ENCODE results near the gene ZNF358. TPM values are rescaled to one million over a fixed set of nuclear protein-coding genes. Genes with fewer than 3 reads are reported as not detected.
A peak's percentile ranks its signal among the peaks of the same experiment; 100 is the strongest.

Gene ZNF358
- total and polyA plus RNA-seq, 2 donors: 7.1 to 23.5 TPM

- H3K9me3 ChIP-seq (ENCODE audit: control insufficient read depth in 2 of 2, insufficient read depth in 1 of 2, low read length in 1 of 2): peaks cover 1 to 12% of the 10 kb centered on the region in 2 donors
- no peak overlapping the region for H3K4me3 ChIP-seq (ENCODE audit: low read length in 2 of 2)
- DNase-seq (ENCODE audit: low read depth in 6 of 9, low spot score in 9 of 9): no peak
- peaks cover 9 to 13% of the 10 kb centered on the region in 2 donors for H3K4me1 ChIP-seq (ENCODE audit: control insufficient read depth in 2 of 2, insufficient read depth in 2 of 2, low read length in 2 of 2)
- H3K27me3 ChIP-seq (ENCODE audit: control insufficient read depth in 2 of 2, insufficient read depth in 1 of 2, low read length in 1 of 2): peaks cover 13 to 73% of the 10 kb centered on the region in 2 donors
- no peak overlapping the region for H3K27ac ChIP-seq (ENCODE audit: low read depth in 1 of 2, low read length in 1 of 2)
- no peaks in the 10 kb centered on the region for H3K36me3 ChIP-seq (ENCODE audit: control insufficient read depth in 2 of 2, insufficient read depth in 2 of 2, low read length in 1 of 2)
- WGBS: 82% methylated on average over 2 of the region's 2 CpGs
These were observed 13.4 kb upstream of the ZNF358 start for GRCh38 chr19:7502552-7502951.

DNA sequence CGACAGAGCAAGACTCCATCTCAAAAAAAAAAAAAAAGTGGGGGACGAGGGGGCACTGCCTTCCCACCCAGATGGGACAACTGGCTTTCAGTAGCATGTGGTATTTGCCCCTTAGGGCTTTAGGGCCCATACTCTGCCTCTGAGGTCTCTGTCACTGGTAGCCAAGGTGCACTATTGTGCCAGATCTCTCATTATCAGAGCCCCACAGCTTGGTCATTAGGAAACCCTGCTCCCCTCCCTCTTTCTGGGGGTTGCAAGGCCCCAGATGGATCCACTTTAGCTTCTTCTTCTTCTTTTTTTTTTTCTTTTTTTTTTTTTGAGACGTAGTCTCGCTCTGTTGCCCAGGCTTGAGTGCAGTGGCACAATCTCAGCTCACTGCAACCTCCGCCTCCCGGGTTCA lies 11.2 kb upstream of the ZNF358 start:
- no peak for DNase-seq (ENCODE audit: low read depth in 6 of 9, low spot score in 9 of 9)
- Histone ChIP-seq H3K9me3 (ENCODE audit: control insufficient read depth in 2 of 2, insufficient read depth in 1 of 2, low read length in 1 of 2) (peaks cover 1 to 12% of the 10 kb centered on the region in 2 donors), H3K4me3 (ENCODE audit: low read length in 2 of 2) (no peak overlapping the region), H3K4me1 (ENCODE audit: control insufficient read depth in 2 of 2, insufficient read depth in 2 of 2, low read length in 2 of 2) (peaks cover 9 to 13% of the 10 kb centered on the region in 2 donors), H3K27me3 (ENCODE audit: control insufficient read depth in 2 of 2, insufficient read depth in 1 of 2, low read length in 1 of 2) (peaks cover 13 to 72% of the 10 kb centered on the region in 2 donors), H3K27ac (ENCODE audit: low read depth in 1 of 2, low read length in 1 of 2) (no peak overlapping the region), H3K36me3 (ENCODE audit: control insufficient read depth in 2 of 2, insufficient read depth in 2 of 2, low read length in 1 of 2) (no peaks in the 10 kb centered on the region)
- WGBS: 88% methylated on average over 6 of the region's 6 CpGs

DNA sequence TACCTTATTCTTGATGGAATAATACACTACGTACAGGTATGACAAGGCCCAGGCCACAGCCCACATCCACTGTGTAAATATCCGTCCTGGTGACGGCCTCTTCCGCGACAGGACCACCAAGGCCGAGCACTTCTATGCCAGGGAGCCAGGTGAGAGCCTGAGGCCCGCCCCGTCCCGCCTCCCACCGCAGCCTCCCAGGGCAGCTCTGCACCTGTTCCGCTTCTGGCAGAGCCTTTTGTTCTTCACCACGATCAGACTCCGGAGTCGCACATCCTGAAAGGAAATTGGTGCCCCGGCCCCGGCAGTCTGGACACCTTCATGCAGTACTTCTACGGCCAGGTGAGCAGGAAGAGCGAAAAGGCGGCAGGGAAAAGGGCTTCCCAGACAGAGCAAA lies 10.6 kb upstream of the ZNF358 start:
- no peaks in the 10 kb centered on the region for H3K36me3 ChIP-seq (ENCODE audit: control insufficient read depth in 2 of 2, insufficient read depth in 2 of 2, low read length in 1 of 2)
- peaks cover 13 to 66% of the 10 kb centered on the region in 2 donors for H3K27me3 ChIP-seq (ENCODE audit: control insufficient read depth in 2 of 2, insufficient read depth in 1 of 2, low read length in 1 of 2)
- 20% methylated on average over 19 of the region's 19 CpGs for WGBS
- H3K4me3 ChIP-seq (ENCODE audit: low read length in 2 of 2): no peak overlapping the region
- H3K27ac ChIP-seq (ENCODE audit: low read depth in 1 of 2, low read length in 1 of 2): no peak overlapping the region
- peaks cover 1 to 12% of the 10 kb centered on the region in 2 donors for H3K9me3 ChIP-seq (ENCODE audit: control insufficient read depth in 2 of 2, insufficient read depth in 1 of 2, low read length in 1 of 2)
- peaks cover 9 to 13% of the 10 kb centered on the region in 2 donors for H3K4me1 ChIP-seq (ENCODE audit: control insufficient read depth in 2 of 2, insufficient read depth in 2 of 2, low read length in 2 of 2)
- no peak for DNase-seq (ENCODE audit: low read depth in 6 of 9, low spot score in 9 of 9)

- peaks cover 10 to 60% of the 10 kb centered on the region in 2 donors for H3K27me3 ChIP-seq (ENCODE audit: control insufficient read depth in 2 of 2, insufficient read depth in 1 of 2, low read length in 1 of 2)
- DNase-seq (ENCODE audit: low read depth in 6 of 9, low spot score in 9 of 9): no peak
- H3K27ac ChIP-seq (ENCODE audit: low read depth in 1 of 2, low read length in 1 of 2): no peak overlapping the region
These were observed 10.1 kb upstream of the ZNF358 start for GRCh38 chr19:7505682-7506384.

DNA sequence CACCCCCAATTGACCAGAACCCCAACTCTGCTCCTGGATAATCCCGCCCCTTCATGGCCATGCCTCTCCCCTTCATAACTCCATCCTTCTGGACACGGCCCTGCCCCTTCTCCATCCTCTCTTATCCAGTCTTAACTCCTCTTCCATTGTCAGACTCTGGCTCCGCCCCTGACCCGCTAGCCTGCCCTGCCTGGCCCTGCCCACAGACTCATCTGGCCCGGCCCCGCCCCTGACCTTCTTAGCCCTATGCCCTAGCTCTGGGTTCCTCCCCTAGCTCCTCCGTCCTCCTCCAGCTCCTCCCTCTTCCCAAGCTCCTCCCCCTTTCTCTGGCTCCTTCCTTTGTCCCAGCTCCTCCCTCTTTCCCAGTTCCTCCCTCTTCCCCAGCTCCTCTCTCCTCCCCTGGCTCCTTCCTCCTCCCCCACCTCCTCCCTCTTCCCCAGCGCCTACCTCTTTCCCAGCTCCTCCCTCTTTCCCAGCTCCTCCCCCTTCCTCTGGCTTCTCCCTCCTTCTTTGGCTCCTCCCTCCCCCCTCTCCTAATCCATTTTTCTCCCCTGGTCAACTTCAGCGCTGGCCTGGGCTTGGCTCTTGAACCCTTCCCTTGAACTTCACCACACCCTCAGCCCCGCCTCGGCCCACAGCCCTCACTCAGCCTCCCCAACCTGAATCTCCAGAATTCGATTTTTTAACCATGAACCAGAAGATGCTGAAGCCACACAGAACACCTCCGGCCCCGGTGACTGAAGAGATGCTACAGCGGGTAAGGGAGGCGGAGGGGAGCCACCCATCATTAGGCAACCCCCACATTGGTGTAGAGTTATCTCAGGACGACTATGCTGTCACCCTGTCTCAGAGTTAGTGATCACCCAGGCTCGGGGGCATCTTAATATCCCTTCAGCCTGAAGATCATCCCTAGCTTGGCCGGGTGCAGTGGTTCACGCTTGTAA lies 9.2 kb upstream of the ZNF358 start:
- H3K36me3 ChIP-seq (ENCODE audit: control insufficient read depth in 2 of 2, insufficient read depth in 2 of 2, low read length in 1 of 2): no peaks in the 10 kb centered on the region
- WGBS: 56% methylated on average over 20 of the region's 20 CpGs
- H3K27ac ChIP-seq (ENCODE audit: low read depth in 1 of 2, low read length in 1 of 2): no peak overlapping the region
- no peak overlapping the region for H3K4me3 ChIP-seq (ENCODE audit: low read length in 2 of 2)
- no peak for DNase-seq (ENCODE audit: low read depth in 6 of 9, low spot score in 9 of 9)
- H3K9me3 ChIP-seq (ENCODE audit: control insufficient read depth in 2 of 2, insufficient read depth in 1 of 2, low read length in 1 of 2): peaks cover 1 to 8% of the 10 kb centered on the region in 2 donors
- H3K4me1 ChIP-seq (ENCODE audit: control insufficient read depth in 2 of 2, insufficient read depth in 2 of 2, low read length in 2 of 2): peaks cover 7 to 10% of the 10 kb centered on the region in 2 donors
- peaks cover 4 to 52% of the 10 kb centered on the region in 2 donors for H3K27me3 ChIP-seq (ENCODE audit: control insufficient read depth in 2 of 2, insufficient read depth in 1 of 2, low read length in 1 of 2)

More at GRCh38 chr19:7505682-7506384, 10.1 kb upstream of the ZNF358 start:
- H3K9me3 ChIP-seq (ENCODE audit: control insufficient read depth in 2 of 2, insufficient read depth in 1 of 2, low read length in 1 of 2): peaks cover 1 to 12% of the 10 kb centered on the region in 2 donors
- H3K4me3 ChIP-seq (ENCODE audit: low read length in 2 of 2): no peak overlapping the region
- no peaks in the 10 kb centered on the region for H3K36me3 ChIP-seq (ENCODE audit: control insufficient read depth in 2 of 2, insufficient read depth in 2 of 2, low read length in 1 of 2)
- peaks cover 9 to 10% of the 10 kb centered on the region in 2 donors for H3K4me1 ChIP-seq (ENCODE audit: control insufficient read depth in 2 of 2, insufficient read depth in 2 of 2, low read length in 2 of 2)
- WGBS: 7% methylated on average over 33 of the region's 33 CpGs

DNA sequence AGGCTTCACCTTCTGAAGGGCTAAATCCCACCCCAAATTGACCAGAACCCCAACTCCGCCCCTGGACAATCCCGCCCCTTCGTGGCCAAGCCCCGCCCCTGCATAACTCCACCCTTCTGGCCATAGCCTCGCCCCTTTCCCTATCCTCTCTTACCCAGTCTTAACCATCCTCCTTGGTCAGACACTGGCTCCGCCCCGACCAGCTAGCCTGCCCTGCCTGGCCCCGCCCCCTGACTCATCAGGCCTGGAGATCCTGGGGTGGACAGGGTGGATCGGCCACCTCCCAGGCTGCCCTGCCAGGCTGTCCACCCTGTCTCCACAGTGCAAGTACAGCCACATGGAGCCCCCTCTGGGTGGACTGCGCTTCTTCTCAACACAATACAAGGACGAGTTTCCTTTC lies 8.0 kb upstream of the ZNF358 start:
- Histone ChIP-seq H3K9me3 (ENCODE audit: control insufficient read depth in 2 of 2, insufficient read depth in 1 of 2, low read length in 1 of 2) (peaks cover 0 to 8% of the 10 kb centered on the region in 2 donors), H3K27ac (ENCODE audit: low read depth in 1 of 2, low read length in 1 of 2) (no peak overlapping the region), H3K4me3 (ENCODE audit: low read length in 2 of 2) (no peak overlapping the region), H3K36me3 (ENCODE audit: control insufficient read depth in 2 of 2, insufficient read depth in 2 of 2, low read length in 1 of 2) (no peaks in the 10 kb centered on the region), H3K27me3 (ENCODE audit: control insufficient read depth in 2 of 2, insufficient read depth in 1 of 2, low read length in 1 of 2) (peaks cover 0 to 42% of the 10 kb centered on the region in 2 donors), H3K4me1 (ENCODE audit: control insufficient read depth in 2 of 2, insufficient read depth in 2 of 2, low read length in 2 of 2) (peaks cover 7 to 10% of the 10 kb centered on the region in 2 donors)
- no peak for DNase-seq (ENCODE audit: low read depth in 6 of 9, low spot score in 9 of 9)
- 61% methylated on average over 11 of the region's 11 CpGs for WGBS

GRCh38 chr19:7509625-7510024 lies 6.3 kb upstream of the ZNF358 start:
- peak in 1 of 9 donors; percentile 41 for DNase-seq (ENCODE audit: low read depth in 6 of 9, low spot score in 9 of 9)
- no peak overlapping the region for H3K4me3 ChIP-seq (ENCODE audit: low read length in 2 of 2)
- no peak overlapping the region for H3K27ac ChIP-seq (ENCODE audit: low read depth in 1 of 2, low read length in 1 of 2)
- H3K9me3 ChIP-seq (ENCODE audit: control insufficient read depth in 2 of 2, insufficient read depth in 1 of 2, low read length in 1 of 2): peaks cover 0 to 8% of the 10 kb centered on the region in 2 donors
- 45% methylated on average over 3 of the region's 3 CpGs for WGBS
- peaks cover 0 to 34% of the 10 kb centered on the region in 2 donors for H3K27me3 ChIP-seq (ENCODE audit: control insufficient read depth in 2 of 2, insufficient read depth in 1 of 2, low read length in 1 of 2)
- no peaks in the 10 kb centered on the region for H3K36me3 ChIP-seq (ENCODE audit: control insufficient read depth in 2 of 2, insufficient read depth in 2 of 2, low read length in 1 of 2)
- peaks cover 7 to 10% of the 10 kb centered on the region in 2 donors for H3K4me1 ChIP-seq (ENCODE audit: control insufficient read depth in 2 of 2, insufficient read depth in 2 of 2, low read length in 2 of 2)

GRCh38 chr19:7512400-7512851 lies 3.5 kb upstream of the ZNF358 start:
- 75% methylated on average over 6 of the region's 6 CpGs for WGBS
- Histone ChIP-seq H3K9me3 (ENCODE audit: control insufficient read depth in 2 of 2, insufficient read depth in 1 of 2, low read length in 1 of 2) (no peaks in the 10 kb centered on the region), H3K27me3 (ENCODE audit: control insufficient read depth in 2 of 2, insufficient read depth in 1 of 2, low read length in 1 of 2) (peaks cover 3 to 31% of the 10 kb centered on the region in 2 donors), H3K4me1 (ENCODE audit: control insufficient read depth in 2 of 2, insufficient read depth in 2 of 2, low read length in 2 of 2) (peaks cover 7 to 11% of the 10 kb centered on the region in 2 donors), H3K27ac (ENCODE audit: low read depth in 1 of 2, low read length in 1 of 2) (peak overlapping the region in 1 of 2 donors; percentile 13), H3K4me3 (ENCODE audit: low read length in 2 of 2) (no peak overlapping the region), H3K36me3 (ENCODE audit: control insufficient read depth in 2 of 2, insufficient read depth in 2 of 2, low read length in 1 of 2) (no peaks in the 10 kb centered on the region)
- DNase-seq (ENCODE audit: low read depth in 6 of 9, low spot score in 9 of 9): no peak
